HepG2 (cell line): ENCODE results near the gene INO80B. TPM values are rescaled to one million over a fixed set of nuclear protein-coding genes. Genes with fewer than 3 reads are reported as not detected.
A peak's percentile ranks its signal among the peaks of the same experiment; 100 is the strongest.

Experiments used
- BORCS8-MEF2B ChIP-seq: sonication (generic); formaldehyde crosslinking; IDR thresholded peaks from 2 replicates; pipeline ENCODE4 v1.8.0; 2022; ENCODE audit warnings: mild to moderate bottlenecking, missing genetic modification reagents
- CENPT ChIP-seq: sonication (generic); formaldehyde crosslinking; IDR thresholded peaks from 2 replicates; pipeline ENCODE4 v1.8.0; 2022; ENCODE audit warnings: low read depth, mild to moderate bottlenecking, moderate library complexity, missing genetic modification reagents
- DMAP1 ChIP-seq: IDR thresholded peaks from 2 replicates; pipeline ENCODE4 v1.6.1; 2016
- HOXD1 ChIP-seq: sonication (generic); formaldehyde crosslinking; IDR thresholded peaks from 2 replicates; pipeline ENCODE4 v1.5.0; 2020; ENCODE audit warnings: missing genetic modification reagents
- KLF9 ChIP-seq: IDR thresholded peaks from 2 replicates; pipeline ENCODE4 v1.6.1; 2016; ENCODE audit warnings: low read depth
- SALL1 ChIP-seq: sonication (generic); formaldehyde crosslinking; IDR thresholded peaks from 2 replicates; pipeline ENCODE4 v1.8.0; 2022; ENCODE audit warnings: mild to moderate bottlenecking, missing genetic modification reagents
- SMAD3 ChIP-seq: sonication (generic); formaldehyde crosslinking; IDR thresholded peaks from 2 replicates; pipeline ENCODE4 v1.4.0; 2020; ENCODE audit warnings: missing genetic modification reagents
- SNAPC4 ChIP-seq: sonication (generic); formaldehyde crosslinking; IDR thresholded peaks from 2 replicates; pipeline ENCODE4 v1.4.0; 2020; ENCODE audit warnings: mild to moderate bottlenecking, missing genetic modification reagents
- SSRP1 ChIP-seq: IDR thresholded peaks from 2 replicates; pipeline ENCODE4 v1.6.1; 2016; ENCODE audit warnings: control low read depth
- TFDP2 ChIP-seq: sonication (generic); formaldehyde crosslinking; IDR thresholded peaks from 2 replicates; pipeline ENCODE4 v1.4.0; 2020; ENCODE audit warnings: missing genetic modification reagents
- ZBTB43 ChIP-seq: sonication (generic); formaldehyde crosslinking; conservative IDR thresholded peaks from 2 replicates; pipeline ENCODE4 v1.4.0; 2020; ENCODE audit warnings: missing genetic modification reagents
- ZNF274 ChIP-seq: sonication (generic); formaldehyde crosslinking; IDR thresholded peaks from 2 replicates; pipeline ENCODE4 v1.5.1; 2020; ENCODE audit warnings: mild to moderate bottlenecking, missing genetic modification reagents
- ZNF337 ChIP-seq: sonication (generic); formaldehyde crosslinking; IDR thresholded peaks from 2 replicates; pipeline ENCODE4 v1.5.1; 2020; ENCODE audit warnings: missing genetic modification reagents, low read depth, mild to moderate bottlenecking, borderline replicate concordance
- ZNF589 ChIP-seq: sonication (generic); formaldehyde crosslinking; conservative IDR thresholded peaks from 2 replicates; pipeline ENCODE4 v1.8.0; 2022; ENCODE audit warnings: mild to moderate bottlenecking, moderate library complexity, missing genetic modification reagents
- ZNF607 ChIP-seq: sonication (generic); formaldehyde crosslinking; IDR thresholded peaks from 2 replicates; pipeline ENCODE4 v1.5.1; 2020; ENCODE audit warnings: missing genetic modification reagents, mild to moderate bottlenecking, borderline replicate concordance
- ZNF678 ChIP-seq: sonication (generic); formaldehyde crosslinking; IDR thresholded peaks from 2 replicates; pipeline ENCODE4 v1.4.0; 2020; ENCODE audit warnings: mild to moderate bottlenecking, missing genetic modification reagents
- ZNF782 ChIP-seq: sonication (generic); formaldehyde crosslinking; IDR thresholded peaks from 2 replicates; pipeline ENCODE4 v1.4.0; 2020; ENCODE audit warnings: missing genetic modification reagents, mild to moderate bottlenecking, borderline replicate concordance
- polyA plus RNA-seq, 8 experiments: library from polyadenylated mRNA; depleted of rRNA in 3 of 8; stranded (reverse) in 7 of 8; unstranded in 1 of 8; fragments of >200 nt; fragmentation: Illumina TruSeq in 4 of 8; extraction: Trizol in 4 of 8; gene quantifications; 2 replicates each; pipeline versions ENCODE4 v1.2.1 to v1.2.3, GENCODE V29; 2011 to 2016; ENCODE audit warnings: low read depth in 4 of 8, missing spikeins in 1 of 8, mixed read lengths in 1 of 8; ENCODE audit not compliant: insufficient read depth in 1 of 8
- total RNA-seq, 5 experiments: library from RNA; depleted of rRNA; stranded (reverse); fragments of >200 nt; fragmentation: Illumina TruSeq; extraction: Trizol; gene quantifications; 2 replicates each; pipeline ENCODE4 v1.2.3, GENCODE V29; 2016; ENCODE audit warnings: low read depth in 1 of 5
- TF ChIP-seq, protein P1 (sequence below): sonication (generic); formaldehyde crosslinking; IDR thresholded peaks from 2 replicates; pipeline ENCODE4 v1.4.0; 2020; ENCODE audit warnings: missing genetic modification reagents

Gene INO80B
- total and polyA plus RNA-seq, 2 of the 13 experiments (the other 11 are each of a cell fraction or from before 2014, with no cell fraction given), result 6.2 to 14.5 TPM

- TF ChIP-seq SNAPC4 (CRISPR knock-in tag), result no peak
- TF ChIP-seq, protein P1, sequence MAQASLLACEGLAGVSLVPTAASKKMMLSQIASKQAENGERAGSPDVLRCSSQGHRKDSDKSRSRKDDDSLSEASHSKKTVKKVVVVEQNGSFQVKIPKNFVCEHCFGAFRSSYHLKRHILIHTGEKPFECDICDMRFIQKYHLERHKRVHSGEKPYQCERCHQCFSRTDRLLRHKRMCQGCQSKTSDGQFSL (CRISPR knock-in tag), result no peak
- TF ChIP-seq ZNF607 (CRISPR knock-in tag), result peak; percentile 75; the same call in 1 of the 2 replicates
- TF ChIP-seq ZNF589 (CRISPR knock-in tag), result no peak
- TF ChIP-seq DMAP1, result no peak
- TF ChIP-seq TFDP2 (CRISPR knock-in tag), result 0 out of 2 replicates have a peak, but pooled peaks have one; percentile 37
- no peak for TF ChIP-seq SSRP1
- peak; percentile 60; the same call in 1 of the 2 replicates for TF ChIP-seq SALL1
- TF ChIP-seq ZNF678 (CRISPR knock-in tag), result no peak
- no peak for TF ChIP-seq ZNF337
- no peak for TF ChIP-seq CENPT (CRISPR knock-in tag)
- no peak for TF ChIP-seq ZNF782 (CRISPR knock-in tag)
- peak; percentile 74; the same call in 1 of the 2 replicates for TF ChIP-seq SMAD3 (CRISPR knock-in tag)
- TF ChIP-seq ZBTB43, result no peak
- no peak for TF ChIP-seq BORCS8-MEF2B
- TF ChIP-seq KLF9 (CRISPR knock-in tag), result no peak
- TF ChIP-seq ZNF274 (CRISPR knock-in tag), result no peak
- TF ChIP-seq HOXD1, result no peak
Observed at GRCh38 chr2:74447230-74447999, 7.5 kb upstream of the INO80B start (continued).
